Ovary (tissue), 3 donors: ENCODE measurements around the gene CCNQ.

Source experiments
- POLR2A ChIP-seq: fragments of 450-650 bp; IDR thresholded peaks from one replicate; pipeline ENCODE4 v1.6.1; 2017; ENCODE audit warnings: antibody characterized with exemption, mild to moderate bottlenecking, moderate library complexity
- TF ChIP-seq, protein P1 (sequence below), 3 donors: fragments of 450-650 bp in 2 of 3; fragments of 200-600 bp in 1 of 3; IDR thresholded peaks; one replicate each; pipeline versions ENCODE4 v1.5.1 to v1.8.0; 2016 to 2022; ENCODE audit warnings: antibody characterized with exemption in 3 of 3, mild to moderate bottlenecking in 1 of 3
- donor health status: DM: no; HTN: no; CAD: no.

DNA sequence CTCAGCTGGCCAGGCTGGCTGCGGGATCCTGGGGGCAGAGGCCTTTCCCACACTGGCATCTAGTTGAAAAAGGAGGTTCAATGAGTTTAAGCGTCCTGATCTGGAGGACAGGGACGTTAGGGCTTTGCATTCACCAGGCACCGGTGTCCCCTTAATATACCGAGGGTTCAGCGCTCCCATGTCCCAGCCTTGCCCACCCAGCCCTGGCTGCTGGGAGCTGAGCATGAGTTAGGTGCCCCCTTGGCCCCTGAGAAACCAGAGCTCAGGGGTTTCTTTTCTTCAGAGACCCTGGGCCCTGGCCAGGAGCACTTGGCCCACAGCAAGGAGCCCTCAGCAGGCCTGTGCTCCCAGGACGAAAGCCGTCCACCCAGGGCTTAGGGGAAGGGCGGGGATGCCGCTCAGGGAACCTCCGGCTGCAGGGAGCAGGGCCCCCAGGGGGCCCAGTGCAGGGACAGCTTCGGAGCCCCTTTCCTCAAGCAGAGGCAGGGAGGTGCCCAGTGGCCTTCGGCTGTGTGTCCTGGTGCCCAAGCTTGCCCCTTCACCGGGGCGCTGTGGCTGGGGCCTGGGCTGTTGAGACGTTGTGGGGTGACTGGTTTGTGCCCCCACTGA lies 27.2 kb upstream of the CCNQ start:
- TF ChIP-seq, protein P1, sequence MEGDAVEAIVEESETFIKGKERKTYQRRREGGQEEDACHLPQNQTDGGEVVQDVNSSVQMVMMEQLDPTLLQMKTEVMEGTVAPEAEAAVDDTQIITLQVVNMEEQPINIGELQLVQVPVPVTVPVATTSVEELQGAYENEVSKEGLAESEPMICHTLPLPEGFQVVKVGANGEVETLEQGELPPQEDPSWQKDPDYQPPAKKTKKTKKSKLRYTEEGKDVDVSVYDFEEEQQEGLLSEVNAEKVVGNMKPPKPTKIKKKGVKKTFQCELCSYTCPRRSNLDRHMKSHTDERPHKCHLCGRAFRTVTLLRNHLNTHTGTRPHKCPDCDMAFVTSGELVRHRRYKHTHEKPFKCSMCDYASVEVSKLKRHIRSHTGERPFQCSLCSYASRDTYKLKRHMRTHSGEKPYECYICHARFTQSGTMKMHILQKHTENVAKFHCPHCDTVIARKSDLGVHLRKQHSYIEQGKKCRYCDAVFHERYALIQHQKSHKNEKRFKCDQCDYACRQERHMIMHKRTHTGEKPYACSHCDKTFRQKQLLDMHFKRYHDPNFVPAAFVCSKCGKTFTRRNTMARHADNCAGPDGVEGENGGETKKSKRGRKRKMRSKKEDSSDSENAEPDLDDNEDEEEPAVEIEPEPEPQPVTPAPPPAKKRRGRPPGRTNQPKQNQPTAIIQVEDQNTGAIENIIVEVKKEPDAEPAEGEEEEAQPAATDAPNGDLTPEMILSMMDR (IDR thresholded peaks at IDR 0.05) = no peak
- no peak for TF ChIP-seq POLR2A
